HEK293 (cell line): ENCODE measurements around the gene TMPRSS6.

Experiments
- HOXD13 ChIP-seq: sonication (generic); formaldehyde crosslinking; IDR thresholded peaks from 2 replicates; pipeline ENCODE4 v1.8.0; 2022; ENCODE audit warnings: missing genetic modification reagents, borderline replicate concordance
- SP3 ChIP-seq: fragments of 450-650 bp; formaldehyde crosslinking; IDR thresholded peaks from 2 replicates; pipeline ENCODE4 v1.5.1; 2016; ENCODE audit warnings: missing biosample characterization, missing genetic modification characterization
- ZBTB21 ChIP-seq: fragments of 450-650 bp; formaldehyde crosslinking; IDR thresholded peaks from 2 replicates; pipeline ENCODE4 v1.5.1; 2017; ENCODE audit warnings: missing biosample characterization, missing genetic modification characterization
- ZNF184 ChIP-seq: fragments of 450-650 bp; IDR thresholded peaks from 2 replicates; pipeline ENCODE4 v1.5.1; 2018; ENCODE audit warnings: missing biosample characterization, mild to moderate bottlenecking, missing genetic modification characterization
- ZNF707 ChIP-seq: fragments of 450-650 bp; formaldehyde crosslinking; IDR thresholded peaks from 2 replicates; pipeline ENCODE4 v1.5.1; 2016; ENCODE audit warnings: missing biosample characterization, missing genetic modification characterization
- ZNF76 ChIP-seq: fragments of 450-650 bp; formaldehyde crosslinking; IDR thresholded peaks from 2 replicates; pipeline ENCODE4; 2016; ENCODE audit warnings: low read depth, missing biosample characterization, missing genetic modification characterization, borderline replicate concordance
- ZNF843 ChIP-seq: fragments of 450-650 bp; formaldehyde crosslinking; IDR thresholded peaks from 2 replicates; pipeline ENCODE4 v1.5.1; 2016; ENCODE audit warnings: missing biosample characterization, missing genetic modification characterization
- TF ChIP-seq, protein P1 (sequence below): fragments of 450-650 bp; formaldehyde crosslinking; IDR thresholded peaks from 2 replicates; pipeline ENCODE4 v1.5.1; 2016; ENCODE audit warnings: missing biosample characterization, missing genetic modification characterization
- TF ChIP-seq, protein P2 (sequence below): fragments of 450-650 bp; formaldehyde crosslinking; IDR thresholded peaks from 2 replicates; pipeline ENCODE4 v1.5.1; 2016; ENCODE audit warnings: missing biosample characterization, missing genetic modification characterization
- TF ChIP-seq, protein P3 (sequence below): fragments of 450-650 bp; formaldehyde crosslinking; IDR thresholded peaks from 2 replicates; pipeline ENCODE4 v1.5.1; 2016; ENCODE audit warnings: missing biosample characterization, missing genetic modification characterization

DNA sequence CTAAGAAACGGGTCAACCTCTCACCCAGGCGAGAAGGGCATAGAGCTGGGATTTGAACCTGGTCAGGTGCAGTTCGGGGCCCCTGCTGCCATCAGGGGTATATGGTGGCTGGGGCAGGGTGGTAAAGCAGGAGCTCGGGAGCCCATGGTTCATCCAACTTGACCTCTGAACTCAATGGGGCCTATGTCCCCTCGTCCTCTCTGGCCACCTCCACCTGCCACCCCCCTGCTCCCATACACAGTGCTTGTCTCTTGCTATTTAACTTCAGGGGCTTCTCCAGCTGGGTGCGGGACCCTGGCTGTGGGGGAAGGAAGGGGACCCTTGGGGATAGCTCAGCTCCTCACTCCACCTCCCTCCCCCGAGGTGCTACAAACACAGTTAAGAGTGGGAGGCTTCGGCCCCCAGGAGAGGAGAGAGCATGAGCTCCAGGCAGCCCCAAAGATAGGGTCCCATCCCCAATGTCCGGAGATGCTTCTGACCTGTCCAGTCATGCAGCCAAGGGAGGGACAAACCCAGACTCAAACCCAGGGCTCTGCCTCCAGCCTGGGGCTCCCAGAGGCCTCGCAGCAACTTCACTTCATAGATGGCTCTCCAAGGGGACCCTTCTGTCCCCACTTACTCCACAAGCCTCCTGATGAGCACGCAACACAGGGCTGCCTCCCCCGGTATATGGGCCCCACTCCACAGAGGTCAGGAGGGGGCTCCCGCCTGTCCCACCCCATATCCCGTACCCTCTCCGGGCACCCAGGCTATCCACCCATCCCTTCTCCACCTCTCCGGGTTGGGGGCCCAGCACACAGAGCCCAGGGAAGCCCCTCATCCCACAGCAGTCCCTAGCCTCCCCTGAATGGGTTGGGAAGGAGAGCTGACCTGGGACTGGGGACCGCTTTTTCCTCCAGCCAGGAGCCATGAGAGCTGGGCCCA is 39.5 kb upstream of the TMPRSS6 start:
- TF ChIP-seq, protein P1, sequence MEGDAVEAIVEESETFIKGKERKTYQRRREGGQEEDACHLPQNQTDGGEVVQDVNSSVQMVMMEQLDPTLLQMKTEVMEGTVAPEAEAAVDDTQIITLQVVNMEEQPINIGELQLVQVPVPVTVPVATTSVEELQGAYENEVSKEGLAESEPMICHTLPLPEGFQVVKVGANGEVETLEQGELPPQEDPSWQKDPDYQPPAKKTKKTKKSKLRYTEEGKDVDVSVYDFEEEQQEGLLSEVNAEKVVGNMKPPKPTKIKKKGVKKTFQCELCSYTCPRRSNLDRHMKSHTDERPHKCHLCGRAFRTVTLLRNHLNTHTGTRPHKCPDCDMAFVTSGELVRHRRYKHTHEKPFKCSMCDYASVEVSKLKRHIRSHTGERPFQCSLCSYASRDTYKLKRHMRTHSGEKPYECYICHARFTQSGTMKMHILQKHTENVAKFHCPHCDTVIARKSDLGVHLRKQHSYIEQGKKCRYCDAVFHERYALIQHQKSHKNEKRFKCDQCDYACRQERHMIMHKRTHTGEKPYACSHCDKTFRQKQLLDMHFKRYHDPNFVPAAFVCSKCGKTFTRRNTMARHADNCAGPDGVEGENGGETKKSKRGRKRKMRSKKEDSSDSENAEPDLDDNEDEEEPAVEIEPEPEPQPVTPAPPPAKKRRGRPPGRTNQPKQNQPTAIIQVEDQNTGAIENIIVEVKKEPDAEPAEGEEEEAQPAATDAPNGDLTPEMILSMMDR: no peak
- TF ChIP-seq, protein P2, sequence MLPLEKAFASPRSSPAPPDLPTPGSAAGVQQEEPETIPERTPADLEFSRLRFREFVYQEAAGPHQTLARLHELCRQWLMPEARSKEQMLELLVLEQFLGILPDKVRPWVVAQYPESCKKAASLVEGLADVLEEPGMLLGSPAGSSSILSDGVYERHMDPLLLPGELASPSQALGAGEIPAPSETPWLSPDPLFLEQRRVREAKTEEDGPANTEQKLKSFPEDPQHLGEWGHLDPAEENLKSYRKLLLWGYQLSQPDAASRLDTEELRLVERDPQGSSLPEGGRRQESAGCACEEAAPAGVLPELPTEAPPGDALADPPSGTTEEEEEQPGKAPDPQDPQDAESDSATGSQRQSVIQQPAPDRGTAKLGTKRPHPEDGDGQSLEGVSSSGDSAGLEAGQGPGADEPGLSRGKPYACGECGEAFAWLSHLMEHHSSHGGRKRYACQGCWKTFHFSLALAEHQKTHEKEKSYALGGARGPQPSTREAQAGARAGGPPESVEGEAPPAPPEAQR: no peak
- no peak for TF ChIP-seq ZNF76
- no peak for TF ChIP-seq HOXD13 (CRISPR knock-in tag)
- TF ChIP-seq ZNF184 (tag by site-specific recombination): no peak
- no peak for TF ChIP-seq SP3
- no peak for TF ChIP-seq ZBTB21
- TF ChIP-seq ZNF843: no peak
- TF ChIP-seq, protein P3, sequence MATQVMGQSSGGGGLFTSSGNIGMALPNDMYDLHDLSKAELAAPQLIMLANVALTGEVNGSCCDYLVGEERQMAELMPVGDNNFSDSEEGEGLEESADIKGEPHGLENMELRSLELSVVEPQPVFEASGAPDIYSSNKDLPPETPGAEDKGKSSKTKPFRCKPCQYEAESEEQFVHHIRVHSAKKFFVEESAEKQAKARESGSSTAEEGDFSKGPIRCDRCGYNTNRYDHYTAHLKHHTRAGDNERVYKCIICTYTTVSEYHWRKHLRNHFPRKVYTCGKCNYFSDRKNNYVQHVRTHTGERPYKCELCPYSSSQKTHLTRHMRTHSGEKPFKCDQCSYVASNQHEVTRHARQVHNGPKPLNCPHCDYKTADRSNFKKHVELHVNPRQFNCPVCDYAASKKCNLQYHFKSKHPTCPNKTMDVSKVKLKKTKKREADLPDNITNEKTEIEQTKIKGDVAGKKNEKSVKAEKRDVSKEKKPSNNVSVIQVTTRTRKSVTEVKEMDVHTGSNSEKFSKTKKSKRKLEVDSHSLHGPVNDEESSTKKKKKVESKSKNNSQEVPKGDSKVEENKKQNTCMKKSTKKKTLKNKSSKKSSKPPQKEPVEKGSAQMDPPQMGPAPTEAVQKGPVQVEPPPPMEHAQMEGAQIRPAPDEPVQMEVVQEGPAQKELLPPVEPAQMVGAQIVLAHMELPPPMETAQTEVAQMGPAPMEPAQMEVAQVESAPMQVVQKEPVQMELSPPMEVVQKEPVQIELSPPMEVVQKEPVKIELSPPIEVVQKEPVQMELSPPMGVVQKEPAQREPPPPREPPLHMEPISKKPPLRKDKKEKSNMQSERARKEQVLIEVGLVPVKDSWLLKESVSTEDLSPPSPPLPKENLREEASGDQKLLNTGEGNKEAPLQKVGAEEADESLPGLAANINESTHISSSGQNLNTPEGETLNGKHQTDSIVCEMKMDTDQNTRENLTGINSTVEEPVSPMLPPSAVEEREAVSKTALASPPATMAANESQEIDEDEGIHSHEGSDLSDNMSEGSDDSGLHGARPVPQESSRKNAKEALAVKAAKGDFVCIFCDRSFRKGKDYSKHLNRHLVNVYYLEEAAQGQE (tag by site-specific recombination): no peak
- TF ChIP-seq ZNF707 (tag by site-specific recombination): no peak
